Anterior cingulate cortex (tissue), 58 donors: ENCODE results near the gene LLGL1.

ENCODE experiments used
- DNase-seq, 58 donors: peaks; one replicate each; lab custom pipeline; 2025; lab: John Stamatoyannopoulos, UW

The LLGL1 gene

GRCh38 chr17:18227635-18228034 is 2.2 kb downstream of the LLGL1 start:
- no peak for DNase-seq

- DNase-seq = peak in 2 of 58 donors; percentile 14 to 31
Measured at GRCh38 chr17:18228176-18228682, 2.8 kb downstream of the LLGL1 start.

GRCh38 chr17:18229254-18229653 is 3.8 kb downstream of the LLGL1 start:
- DNase-seq = no peak

GRCh38 chr17:18229771-18230170 is 4.3 kb downstream of the LLGL1 start:
- DNase-seq = no peak

- peak in 51 of 58 donors; percentile 11 to 90 (median 70) for DNase-seq
Measured at GRCh38 chr17:18230288-18231141, 5.1 kb downstream of the LLGL1 start.

GRCh38 chr17:18231164-18231563 is 5.7 kb downstream of the LLGL1 start:
- DNase-seq = peak in 19 of 58 donors; percentile 9 to 68 (median 41)

GRCh38 chr17:18233803-18234518 is 8.5 kb downstream of the LLGL1 start:
- DNase-seq = no peak

- no peak for DNase-seq
Measured at GRCh38 chr17:18234853-18235380, 9.5 kb downstream of the LLGL1 start.

GRCh38 chr17:18235743-18236256 is 10.4 kb downstream of the LLGL1 start:
- DNase-seq = peak in 1 of 58 donors; percentile 43

- no peak for DNase-seq
Measured at GRCh38 chr17:18236494-18236893, 11.1 kb downstream of the LLGL1 start.

GRCh38 chr17:18237461-18237860 is 12.0 kb downstream of the LLGL1 start:
- no peak for DNase-seq

GRCh38 chr17:18238299-18238698 is 12.9 kb downstream of the LLGL1 start:
- no peak for DNase-seq

- DNase-seq = no peak
Measured at GRCh38 chr17:18240449-18240848, 15.0 kb downstream of the LLGL1 start.

- no peak for DNase-seq
Measured at GRCh38 chr17:18241229-18241871, 15.9 kb downstream of the LLGL1 start.

GRCh38 chr17:18245038-18245776 is 19.8 kb downstream of the LLGL1 start:
- DNase-seq = no peak

- DNase-seq = no peak
Measured at GRCh38 chr17:18246109-18246725, 20.8 kb downstream of the LLGL1 start.

GRCh38 chr17:18246880-18247612 is 21.6 kb downstream of the LLGL1 start:
- peak in 2 of 58 donors; percentile 58 to 62 for DNase-seq

GRCh38 chr17:18247613-18248001 is 22.2 kb downstream of the LLGL1 start:
- DNase-seq = peak in 25 of 58 donors; percentile 10 to 74 (median 41)
